H1 (cell line): ENCODE data around the gene PLXNA4. TPM values are rescaled to one million over a fixed set of nuclear protein-coding genes. Genes with fewer than 3 reads are reported as not detected.

Source experiments
- CTCF ChIA-PET: fragments of 300-600 bp; sonication (Branson Sonifier 250); formaldehyde crosslinking; loops from one replicate; lab custom pipeline; 2021; ENCODE audit not compliant: partially characterized antibody; lab: Charles Lee
- POLR2A ChIA-PET: fragments of 300-600 bp; sonication (Branson Sonifier 250); formaldehyde crosslinking; loops from one replicate; lab custom pipeline; 2021; ENCODE audit warnings: inconsistent platforms; ENCODE audit not compliant: partially characterized antibody; lab: Charles Lee
- DNase-seq, 2 experiments: peaks; one replicate each; pipeline versions ENCODE4 v3.0.0 to v3.0.0-alpha.2; 2010 to 2022; ENCODE audit warnings: low spot score in 2 of 2, low read depth in 1 of 2, mixed read lengths in 1 of 2
- FAIRE-seq: peaks from 2 replicates; lab custom pipeline; 2011; peaks lifted over from hg19 to GRCh38; lab: Jason Lieb, UNC
- H2AFZ ChIP-seq: 2 replicates; pipeline ENCODE4 v1.8.1; 2012; ENCODE audit warnings: low read length, inconsistent platforms
- H2AK5ac ChIP-seq: 2 replicates; pipeline ENCODE4 v1.6.1; 2013; ENCODE audit warnings: low read depth, low read length
- H2BK120ac ChIP-seq: replicated peaks from 2 replicates; pipeline ENCODE3; 2013; ENCODE audit warnings: low read depth, low read length, inconsistent platforms
- H2BK12ac ChIP-seq: 2 replicates; pipeline ENCODE4 v1.6.1; 2013; ENCODE audit warnings: low read depth, low read length
- H2BK15ac ChIP-seq: 2 replicates; pipeline ENCODE4 v1.6.1; 2013; ENCODE audit warnings: low read length
- H2BK20ac ChIP-seq: 2 replicates; pipeline ENCODE4 v1.6.1; 2013; ENCODE audit warnings: low read length
- H2BK5ac ChIP-seq: 2 replicates; pipeline ENCODE4 v1.6.1; 2013; ENCODE audit warnings: low read depth, low read length
- H3K14ac ChIP-seq: 2 replicates; pipeline ENCODE4 v1.6.1; 2013; ENCODE audit warnings: inconsistent platforms; ENCODE audit not compliant: insufficient read length
- H3K18ac ChIP-seq: 2 replicates; pipeline ENCODE4 v1.6.1; 2013; ENCODE audit warnings: low read length; ENCODE audit errors: extremely low read depth
- H3K23ac ChIP-seq: 2 replicates; pipeline ENCODE4 v1.6.1; 2013; ENCODE audit warnings: inconsistent platforms; ENCODE audit not compliant: insufficient read length
- H3K23me2 ChIP-seq: 2 replicates; pipeline ENCODE4 v1.6.1; 2013; ENCODE audit warnings: low read depth, low read length
- H3K27ac ChIP-seq: 2 replicates; pipeline ENCODE4 v1.6.1; 2011; ENCODE audit warnings: low read depth, low read length, inconsistent platforms
- H3K27me3 ChIP-seq, 4 experiments: replicated peaks in 1 of 4; 1 replicate in 1 of 4; 2 replicates in 3 of 4; pipeline versions ENCODE4 v1.6.1 to v1.8.1; 2011 to 2013; ENCODE audit warnings: low read length in 3 of 4, mild to moderate bottlenecking in 3 of 4, inconsistent platforms in 2 of 4, mixed read lengths in 2 of 4, moderate library complexity in 1 of 4; ENCODE audit not compliant: control insufficient read depth in 3 of 4, insufficient read depth in 3 of 4; ENCODE audit errors: extremely low read depth in 1 of 4
- H3K36me3 ChIP-seq, 4 experiments: 2 replicates each; pipeline versions ENCODE4 v1.6.1 to v1.8.1; 2011 to 2013; ENCODE audit warnings: mild to moderate bottlenecking in 4 of 4, low read length in 3 of 4, moderate library complexity in 2 of 4, control low read depth in 1 of 4, inconsistent platforms in 1 of 4; ENCODE audit not compliant: insufficient read depth in 4 of 4, control insufficient read depth in 2 of 4
- H3K4ac ChIP-seq: replicated peaks from 2 replicates; pipeline ENCODE3; 2013; ENCODE audit warnings: low read length, low read depth, mixed read lengths, inconsistent platforms; ENCODE audit not compliant: insufficient read length
- H3K4me1 ChIP-seq, 4 experiments: replicated peaks in 1 of 4; 1 replicate in 1 of 4; 2 replicates in 3 of 4; pipeline versions ENCODE4 v1.6.1 to v1.8.1; 2011 to 2013; ENCODE audit warnings: low read length in 3 of 4, inconsistent platforms in 2 of 4, mixed read lengths in 1 of 4; ENCODE audit not compliant: insufficient read depth in 4 of 4, control insufficient read depth in 3 of 4
- H3K4me2 ChIP-seq, 2 experiments: 2 replicates each; pipeline versions ENCODE4 v1.6.1 to v1.8.1; 2011 to 2013; ENCODE audit warnings: low read depth in 2 of 2, low read length in 2 of 2, control low read depth in 1 of 2, inconsistent platforms in 1 of 2, mild to moderate bottlenecking in 1 of 2; ENCODE audit not compliant: insufficient read depth in 1 of 2
- H3K4me3 ChIP-seq, 4 experiments: fragments of 200-600, 300-600 bp in 1 of 4; sonication (generic), shearing (Covaris generic), sonication (Bioruptor Twin) in 1 of 4; 2 replicates each; pipeline versions ENCODE4 v1.5.1 to v1.8.1; 2011 to 2016; ENCODE audit warnings: low read length in 4 of 4, low read depth in 3 of 4, control low read depth in 2 of 4, inconsistent platforms in 2 of 4, mild to moderate bottlenecking in 2 of 4, mixed read lengths in 1 of 4, moderate library complexity in 1 of 4; ENCODE audit not compliant: insufficient read depth in 2 of 4; ENCODE audit errors: extremely low read depth in 1 of 4
- H3K56ac ChIP-seq: replicated peaks from 2 replicates; pipeline ENCODE3; 2013; ENCODE audit warnings: low read depth, mild to moderate bottlenecking, mixed read lengths, low read length, inconsistent platforms; ENCODE audit not compliant: insufficient read length
- H3K79me1 ChIP-seq: 2 replicates; pipeline ENCODE4 v1.6.1; 2013; ENCODE audit warnings: low read depth, low read length, control low read depth
- H3K79me2 ChIP-seq, 2 experiments: 2 replicates each; pipeline versions ENCODE4 v1.6.1 to v1.8.1; 2012 to 2013; ENCODE audit warnings: low read length in 2 of 2, mild to moderate bottlenecking in 2 of 2, inconsistent platforms in 1 of 2; ENCODE audit not compliant: insufficient read depth in 2 of 2, control insufficient read depth in 1 of 2
- H3K9ac ChIP-seq, 4 experiments: replicated peaks in 1 of 4; 1 replicate in 1 of 4; 2 replicates in 3 of 4; pipeline versions ENCODE4 v1.6.1 to v1.8.1; 2011 to 2013; ENCODE audit warnings: low read depth in 3 of 4, low read length in 3 of 4, control low read depth in 2 of 4, mild to moderate bottlenecking in 2 of 4, moderate library complexity in 2 of 4, inconsistent platforms in 1 of 4; ENCODE audit errors: extremely low read depth in 1 of 4
- H3K9me3 ChIP-seq, 2 experiments: 2 replicates each; pipeline versions ENCODE4 v1.6.1 to v1.8.1; 2012 to 2013; ENCODE audit warnings: mild to moderate bottlenecking in 2 of 2, moderate library complexity in 2 of 2, control low read depth in 1 of 2, inconsistent platforms in 1 of 2, low read depth in 1 of 2, low read length in 1 of 2, mixed read lengths in 1 of 2; ENCODE audit not compliant: insufficient read depth in 2 of 2
- H4K20me1 ChIP-seq, 2 experiments: replicated peaks in 1 of 2; 2 replicates each; pipeline versions ENCODE3 to v1.8.1; 2011 to 2013; ENCODE audit warnings: inconsistent platforms in 2 of 2, low read length in 2 of 2, mild to moderate bottlenecking in 1 of 2; ENCODE audit not compliant: insufficient read depth in 2 of 2, control insufficient read depth in 1 of 2
- H4K5ac ChIP-seq: 2 replicates; pipeline ENCODE4 v1.6.1; 2013; ENCODE audit warnings: low read length, low read depth, mixed read lengths, inconsistent platforms; ENCODE audit not compliant: insufficient read length
- H4K8ac ChIP-seq: 2 replicates; pipeline ENCODE4 v1.8.0; 2013; ENCODE audit warnings: mild to moderate bottlenecking, moderate library complexity, low read length, inconsistent platforms; ENCODE audit not compliant: insufficient read depth; ENCODE audit errors: extremely low read depth
- H4K91ac ChIP-seq: replicated peaks from 2 replicates; pipeline ENCODE3; 2013; ENCODE audit warnings: low read length, mixed read lengths, inconsistent platforms; ENCODE audit not compliant: insufficient read length
- POLR2AphosphoS5 ChIP-seq: IDR thresholded peaks from 2 replicates; pipeline ENCODE4 v1.6.1; 2011; ENCODE audit warnings: low read depth, low read length
- RBBP5 ChIP-seq: IDR thresholded peaks from 2 replicates; pipeline ENCODE4 v1.7.1; 2012; ENCODE audit warnings: low read depth, mild to moderate bottlenecking, inconsistent platforms, low read length, moderate library complexity, borderline replicate concordance
- WGBS, 2 experiments: shearing (Covaris generic) in 1 of 2; methylation state at CpG; one replicate each; pipeline versions ENCODE4 v1.1.6 to v1.1.7; 2013 to 2015; ENCODE audit warnings: low lambda C conversion rate in 2 of 2, mixed read lengths in 2 of 2, inconsistent platforms in 1 of 2, low coverage in 1 of 2, missing lambda C conversion rate in 1 of 2; ENCODE audit not compliant: insufficient replicate concordance in 2 of 2, insufficient coverage in 1 of 2, insufficient read length in 1 of 2; ENCODE audit errors: extremely low coverage in 1 of 2, missing lambda C conversion rate in 1 of 2; 5-methylcytosine and 5-hydroxymethylcytosine counted together
- polyA plus RNA-seq, 7 experiments: library from polyadenylated mRNA; depleted of rRNA in 3 of 7; stranded (reverse) in 5 of 7; unstranded in 2 of 7; fragments of >200 nt in 5 of 7; fragments of 200-250 nt in 2 of 7; gene quantifications; 1 replicate in 5 of 7; 2 replicates in 1 of 7; 4 replicates in 1 of 7; pipeline versions ENCODE4 v1.2.1 to v1.2.3, GENCODE V29; 2011 to 2013; ENCODE audit warnings: missing spikeins in 2 of 7, mixed read lengths in 2 of 7
- total RNA-seq: library from RNA; stranded (reverse); fragmentation: NEBNext Ultra II Directional; extraction: Animal tissue kit (Norgen Biotek cat#: 25700); gene quantifications from 2 replicates; pipeline ENCODE4 v1.2.1, GENCODE V29; 2021

The PLXNA4 gene
- total and polyA plus RNA-seq, 2 of the 8 experiments (the other 6 are each of a cell fraction or from before 2014, with no cell fraction given): 0.76 to 0.79 TPM

DNA sequence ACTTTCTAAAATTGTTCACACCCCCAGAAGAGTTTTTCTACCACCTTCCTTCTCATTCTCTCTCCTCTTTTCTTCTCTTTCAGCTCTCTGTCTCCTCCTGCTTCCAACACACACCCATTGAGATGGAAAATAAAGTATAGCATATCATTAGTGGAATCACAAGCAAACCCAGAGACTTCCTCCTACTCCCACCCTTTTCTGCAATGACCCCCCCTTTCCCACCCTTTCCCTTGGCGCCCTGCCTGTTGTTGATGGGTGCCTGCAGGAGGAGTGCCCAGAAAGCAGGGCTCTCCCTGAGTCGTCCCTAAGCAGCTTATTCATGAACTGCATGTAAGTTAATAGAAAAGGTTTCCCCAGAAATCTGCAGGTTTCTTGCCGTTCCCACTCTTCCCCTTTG is 300.0 kb downstream of the PLXNA4 start:
- Histone ChIP-seq H2BK12ac (no peak overlapping the region), H3K79me2 (no peaks in the 10 kb centered on the region), H2BK5ac (no peak overlapping the region)
- TF ChIP-seq POLR2AphosphoS5 (no peak), RBBP5 (no peak)
- TF ChIP-seq, all 59 proteins: peak for 0
- DNase-seq: no peak
- Histone ChIP-seq H3K18ac (no peak overlapping the region), H3K79me1 (no peaks in the 10 kb centered on the region), H3K4me2 (no peak overlapping the region), H4K8ac (no peak overlapping the region), H3K23ac (no peak overlapping the region), H3K4me1 (peaks cover 0 to 8% (median 3%) of the 10 kb centered on the region in 4 experiments; a peak in 2 of 7 replicates), H2AFZ (no peak overlapping the region), H3K4ac (no peak overlapping the region), H3K14ac (no peak overlapping the region), H3K36me3 (no peaks in the 10 kb centered on the region), H4K91ac (no peak overlapping the region), H3K27me3 (no peaks in the 10 kb centered on the region), H3K27ac (no peak overlapping the region), H4K5ac (no peak overlapping the region), H2BK120ac (no peak overlapping the region), H3K9me3 (no peaks in the 10 kb centered on the region), H3K56ac (no peak overlapping the region), H3K4me3 (no peak overlapping the region), H2BK20ac (no peak overlapping the region), H3K9ac (no peak overlapping the region), H2BK15ac (no peak overlapping the region), H4K20me1 (no peaks in the 10 kb centered on the region), H3K23me2 (no peaks in the 10 kb centered on the region), H2AK5ac (no peak overlapping the region)
- FAIRE-seq: no peak
- WGBS, 2 experiments: 83% methylated on average over 3 of the region's 3 CpGs; no CpG with 5 or more reads in 1 of the 2 experiments
- POLR2A ChIA-PET: no interaction called here
- CTCF ChIA-PET: interaction anchor here (1.3 to 1.6 kb wide), 3 partner anchors 10 to 228 kb away, joined by 3 to 6 read pairs (median 4); no protein-coding TSS in a partner anchor
